A549 (cell line): ENCODE results near the gene ATXN7. TPM values are rescaled to one million over a fixed set of nuclear protein-coding genes. Genes with fewer than 3 reads are reported as not detected.

Experiments used
- ATAC-seq, 2 experiments: fragments of 200-7000 bp in 1 of 2; fragments of >200 bp in 1 of 2; cut with Nextera tagmentation in 1 of 2; cut with Tn5 transposase in 1 of 2; 3 replicates each; pipeline versions ENCODE4 v1.8.0 to v1.9.1; 2018 to 2020; ENCODE audit warnings: mild to moderate bottlenecking in 1 of 2, moderate library complexity in 1 of 2
- CTCF ChIA-PET: fragments of 300-600 bp; sonication (Branson Sonifier 250); formaldehyde crosslinking; extraction: SDS; loops from one replicate; lab custom pipeline; 2021; ENCODE audit warnings: antibody characterized with exemption, inconsistent platforms; lab: Yijun Ruan, JAX
- POLR2A ChIA-PET: fragments of 350-600 bp; formaldehyde crosslinking; extraction: SDS; loops from one replicate; lab custom pipeline; 2021; ENCODE audit warnings: antibody characterized with exemption, inconsistent platforms; lab: Yijun Ruan, JAX
- DNase-seq, 2 experiments: peaks; one replicate each; pipeline versions ENCODE4 v3.0.0 to v3.0.0-alpha.2; 2011 to 2016; ENCODE audit warnings: low read depth in 1 of 2, low spot score in 1 of 2
- FAIRE-seq: peaks from 2 replicates; lab custom pipeline; 2011; peaks lifted over from hg19 to GRCh38; lab: Jason Lieb, UNC
- H3K27ac ChIP-seq, 2 experiments: fragments of >200 bp; sonication (Bioruptor Twin); formaldehyde crosslinking; 3 replicates each; pipeline ENCODE4 v1.5.1; 2016 to 2017
- H3K4me1 ChIP-seq: fragments of >200 bp; sonication (Bioruptor Twin); formaldehyde crosslinking; 3 replicates; pipeline ENCODE4 v1.6.1; 2016
- H3K4me2 ChIP-seq: fragments of >200 bp; sonication (Bioruptor Twin); formaldehyde crosslinking; 3 replicates; pipeline ENCODE4 v1.6.1; 2016
- H3K4me3 ChIP-seq: fragments of >200 bp; sonication (Bioruptor Twin); formaldehyde crosslinking; 3 replicates; pipeline ENCODE4 v1.5.1; 2016
- H3K9me3 ChIP-seq: fragments of >200 bp; sonication (Bioruptor Twin); formaldehyde crosslinking; 3 replicates; pipeline ENCODE4 v1.6.1; 2016
- CBX2 ChIP-seq: fragments of 200-600 bp; sonication (generic); IDR thresholded peaks from 2 replicates; pipeline ENCODE4 v1.6.1; 2016; ENCODE audit warnings: low read depth, mild to moderate bottlenecking, borderline replicate concordance
- CEBPB ChIP-seq, 2 experiments: fragments of >200 bp in 1 of 2; sonication (Bioruptor Twin) in 1 of 2; formaldehyde crosslinking in 1 of 2; IDR thresholded peaks; 2 replicates each; pipeline ENCODE4 v1.6.1; 2012 to 2016
- CHD4 ChIP-seq: fragments of 200-600 bp; sonication (generic); IDR thresholded peaks from 2 replicates; pipeline ENCODE4 v1.6.1; 2016; ENCODE audit warnings: antibody characterized with exemption, mild to moderate bottlenecking, borderline replicate concordance
- EP300 ChIP-seq, 2 experiments: fragments of >200 bp; sonication (Bioruptor Twin); formaldehyde crosslinking; IDR thresholded peaks; 2 replicates in 1 of 2; 3 replicates in 1 of 2; pipeline ENCODE4 v1.6.1; 2016 to 2017
- ESRRA ChIP-seq: fragments of 150-350 bp; IDR thresholded peaks from 2 replicates; pipeline ENCODE4 v1.6.1; 2014; ENCODE audit warnings: mild to moderate bottlenecking, low read length, borderline replicate concordance
- FOXS1 ChIP-seq: fragments of 250-450 bp; sonication (Bioruptor Pico); IDR thresholded peaks from 2 replicates; pipeline ENCODE4 v1.5.0; 2020; ENCODE audit warnings: mild to moderate bottlenecking, moderate library complexity
- GATA3 ChIP-seq: IDR thresholded peaks from 2 replicates; pipeline ENCODE4 v1.6.1; 2012; ENCODE audit warnings: borderline replicate concordance
- HOXB13 ChIP-seq: fragments of 250-450 bp; sonication (Bioruptor Pico); IDR thresholded peaks from 2 replicates; pipeline ENCODE4 v1.5.0; 2020; ENCODE audit warnings: low read depth, mild to moderate bottlenecking, moderate library complexity
- JUN ChIP-seq, 2 experiments: fragments of >200 bp; sonication (Bioruptor Twin); formaldehyde crosslinking; IDR thresholded peaks; 2 replicates in 1 of 2; 3 replicates in 1 of 2; pipeline ENCODE4 v1.6.1; 2016 to 2017
- JUNB ChIP-seq: fragments of >200 bp; sonication (Bioruptor Twin); formaldehyde crosslinking; IDR thresholded peaks from 2 replicates; pipeline ENCODE4 v1.6.1; 2016
- KDM1A ChIP-seq: fragments of 200-600 bp; sonication (generic); IDR thresholded peaks from 2 replicates; pipeline ENCODE4 v1.6.1; 2016; ENCODE audit warnings: low read depth, mild to moderate bottlenecking
- MAFK ChIP-seq: fragments of 450-650 bp; IDR thresholded peaks from 2 replicates; pipeline ENCODE4 v1.6.1; 2014; ENCODE audit not compliant: partially characterized antibody
- MAZ ChIP-seq: fragments of 150-350 bp; IDR thresholded peaks from 2 replicates; pipeline ENCODE4 v1.6.1; 2014; ENCODE audit warnings: antibody characterized with exemption, low read depth, low read length, borderline replicate concordance
- NR3C1 ChIP-seq: fragments of >200 bp; sonication (Bioruptor Twin); formaldehyde crosslinking; IDR thresholded peaks from 3 replicates; pipeline ENCODE4 v1.6.1; 2017
- PHF8 ChIP-seq: fragments of 200-600 bp; sonication (generic); IDR thresholded peaks from 2 replicates; pipeline ENCODE4 v1.6.1; 2016; ENCODE audit warnings: low read depth, mild to moderate bottlenecking, antibody characterized with exemption, moderate library complexity, borderline replicate concordance
- POLR2A ChIP-seq: IDR thresholded peaks from 2 replicates; pipeline ENCODE4 v1.6.1; 2012; ENCODE audit warnings: mild to moderate bottlenecking, low read length
- POLR2AphosphoS2 ChIP-seq: conservative IDR thresholded peaks from 2 replicates; pipeline ENCODE4 v1.6.1; 2012; ENCODE audit warnings: low read length, improper control_type of control experiment, inconsistent platforms
- RCOR1 ChIP-seq: fragments of 150-350 bp; IDR thresholded peaks from 2 replicates; pipeline ENCODE4 v1.6.1; 2014; ENCODE audit warnings: antibody characterized with exemption, low read length, low read depth
- SMC3 ChIP-seq: fragments of >200 bp; sonication (Bioruptor Twin); formaldehyde crosslinking; IDR thresholded peaks from 3 replicates; pipeline ENCODE4 v1.6.1; 2018; ENCODE audit warnings: inconsistent platforms
- ZC3H11A ChIP-seq: fragments of 450-650 bp; IDR thresholded peaks from 2 replicates; pipeline ENCODE4 v1.6.1; 2014; ENCODE audit warnings: antibody characterized with exemption, mild to moderate bottlenecking
- ZSCAN20 ChIP-seq: fragments of 250-450 bp; sonication (Bioruptor Pico); IDR thresholded peaks from 2 replicates; pipeline ENCODE4 v1.8.0; 2022; ENCODE audit warnings: mild to moderate bottlenecking, moderate library complexity
- WGBS: methylation state at CpG from one replicate; pipeline ENCODE4 v1.1.6; 2017; ENCODE audit errors: missing lambda C conversion rate; 5-methylcytosine and 5-hydroxymethylcytosine counted together
- polyA plus RNA-seq, 4 experiments: library from polyadenylated mRNA; depleted of rRNA in 3 of 4; stranded (reverse); fragments of >200 nt; fragmentation: RNase III in 1 of 4; extraction: RNeasy Plus Mini Kit Qiagen cat#74134 plus additional on column Dnase treatment in 1 of 4; gene quantifications; 2 replicates in 3 of 4; 3 replicates in 1 of 4; pipeline ENCODE4 v1.2.3, GENCODE V29; 2011 to 2017
- TF ChIP-seq, protein P1 (sequence below): fragments of 450-650 bp; IDR thresholded peaks from 2 replicates; pipeline ENCODE4 v1.6.1; 2014; ENCODE audit warnings: antibody characterized with exemption
- TF ChIP-seq, protein P2 (sequence below): fragments of 150-350 bp; IDR thresholded peaks from 2 replicates; pipeline ENCODE4 v1.6.1; 2014; ENCODE audit warnings: low read depth, mild to moderate bottlenecking, low read length
- TF ChIP-seq, protein P3 (sequence below): fragments of 200-600 bp; sonication (generic); IDR thresholded peaks from 2 replicates; pipeline ENCODE4 v1.6.1; 2016; ENCODE audit warnings: antibody characterized with exemption, mild to moderate bottlenecking, moderate library complexity

The ATXN7 gene
- polyA plus RNA-seq, 2 of the 4 experiments (the other 2 are of a cell fraction) = 5.4 to 7.3 TPM

GRCh38 chr3:63845215-63845614, 18.5 kb upstream of the ATXN7 start:
- ChIA-PET CTCF (no interaction called here), POLR2A (no interaction called here)
- FAIRE-seq = no peak

DNA sequence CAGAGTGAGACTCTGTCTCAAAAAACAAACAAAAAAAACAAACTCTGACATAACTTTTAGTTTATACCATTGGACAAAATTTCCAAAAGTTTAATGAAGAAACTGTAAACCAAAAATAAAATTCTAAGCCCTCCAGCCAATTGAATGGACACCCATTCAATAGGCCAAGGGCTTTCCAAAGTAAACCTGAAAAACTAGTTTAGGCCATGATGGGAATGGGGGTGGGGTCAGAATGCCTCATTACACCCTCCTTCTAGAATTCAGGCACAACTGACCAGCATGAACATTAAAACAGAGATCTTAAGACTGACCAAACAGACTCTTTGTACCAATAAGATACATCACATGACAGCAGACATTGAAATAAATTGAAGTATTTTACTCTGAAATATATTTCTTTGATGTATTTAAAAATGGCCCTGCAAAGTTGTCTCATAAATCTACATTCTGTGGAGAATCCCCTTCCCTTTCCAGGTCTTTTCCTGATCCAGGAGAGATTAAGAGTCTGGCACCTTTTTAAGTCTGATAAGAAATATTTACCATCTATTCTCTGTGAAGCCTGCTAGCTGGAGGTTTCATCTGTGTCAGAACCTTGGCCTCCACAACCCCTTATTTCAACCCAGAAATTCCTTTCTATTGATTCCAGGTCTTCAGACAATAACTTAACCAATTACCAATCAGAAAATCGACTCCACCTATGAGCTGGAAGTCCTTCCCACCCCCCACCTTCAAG, 15.8 kb upstream of the ATXN7 start:
- ChIA-PET CTCF (no interaction called here), POLR2A (no interaction called here)
- Histone ChIP-seq H3K4me1 (no peaks in the 10 kb centered on the region), H3K9me3 (no peaks in the 10 kb centered on the region), H3K4me3 (no peak overlapping the region), H3K27ac (no peak overlapping the region), H3K4me2 (no peak overlapping the region)
- ATAC-seq (no peak), FAIRE-seq (no peak), DNase-seq (no peak)
- 17% methylated on average over 1 of the region's 1 CpG for WGBS
- TF ChIP-seq JUN (IDR thresholded peaks at IDR 0.05) = no peak
- no peak for TF ChIP-seq MAZ
- TF ChIP-seq SMC3 = no peak
- no peak for TF ChIP-seq ZSCAN20 (CRISPR knock-in tag)
- no peak for TF ChIP-seq FOXS1
- no peak for TF ChIP-seq CBX2
- no peak for TF ChIP-seq NR3C1
- TF ChIP-seq, protein P1, sequence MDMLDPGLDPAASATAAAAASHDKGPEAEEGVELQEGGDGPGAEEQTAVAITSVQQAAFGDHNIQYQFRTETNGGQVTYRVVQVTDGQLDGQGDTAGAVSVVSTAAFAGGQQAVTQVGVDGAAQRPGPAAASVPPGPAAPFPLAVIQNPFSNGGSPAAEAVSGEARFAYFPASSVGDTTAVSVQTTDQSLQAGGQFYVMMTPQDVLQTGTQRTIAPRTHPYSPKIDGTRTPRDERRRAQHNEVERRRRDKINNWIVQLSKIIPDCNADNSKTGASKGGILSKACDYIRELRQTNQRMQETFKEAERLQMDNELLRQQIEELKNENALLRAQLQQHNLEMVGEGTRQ = no peak
- no peak for TF ChIP-seq POLR2A
- TF ChIP-seq, protein P2, sequence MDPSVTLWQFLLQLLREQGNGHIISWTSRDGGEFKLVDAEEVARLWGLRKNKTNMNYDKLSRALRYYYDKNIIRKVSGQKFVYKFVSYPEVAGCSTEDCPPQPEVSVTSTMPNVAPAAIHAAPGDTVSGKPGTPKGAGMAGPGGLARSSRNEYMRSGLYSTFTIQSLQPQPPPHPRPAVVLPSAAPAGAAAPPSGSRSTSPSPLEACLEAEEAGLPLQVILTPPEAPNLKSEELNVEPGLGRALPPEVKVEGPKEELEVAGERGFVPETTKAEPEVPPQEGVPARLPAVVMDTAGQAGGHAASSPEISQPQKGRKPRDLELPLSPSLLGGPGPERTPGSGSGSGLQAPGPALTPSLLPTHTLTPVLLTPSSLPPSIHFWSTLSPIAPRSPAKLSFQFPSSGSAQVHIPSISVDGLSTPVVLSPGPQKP = no peak
- no peak for TF ChIP-seq HOXB13 (CRISPR knock-in tag)
- no peak for TF ChIP-seq EP300 (IDR thresholded peaks at IDR 0.05)
- no peak for TF ChIP-seq MAFK

More at GRCh38 chr3:63845215-63845614, 18.5 kb upstream of the ATXN7 start:
- no peak overlapping the region for H3K4me3 ChIP-seq
- H3K27ac ChIP-seq = no peak overlapping the region
- no peak overlapping the region for H3K4me2 ChIP-seq
- no peaks in the 10 kb centered on the region for H3K9me3 ChIP-seq
- DNase-seq (no peak), ATAC-seq (no peak)
- TF ChIP-seq ZC3H11A (no peak), ESRRA (no peak), RCOR1 (no peak), KDM1A (no peak), FOXS1 (no peak), NR3C1 (no peak), GATA3 (no peak), CEBPB (IDR thresholded peaks at IDR 0.05) (no peak), CHD4 (no peak), JUNB (no peak), POLR2AphosphoS2 (no peak), PHF8 (no peak), JUN (IDR thresholded peaks at IDR 0.05) (no peak)
- TF ChIP-seq, protein P3, sequence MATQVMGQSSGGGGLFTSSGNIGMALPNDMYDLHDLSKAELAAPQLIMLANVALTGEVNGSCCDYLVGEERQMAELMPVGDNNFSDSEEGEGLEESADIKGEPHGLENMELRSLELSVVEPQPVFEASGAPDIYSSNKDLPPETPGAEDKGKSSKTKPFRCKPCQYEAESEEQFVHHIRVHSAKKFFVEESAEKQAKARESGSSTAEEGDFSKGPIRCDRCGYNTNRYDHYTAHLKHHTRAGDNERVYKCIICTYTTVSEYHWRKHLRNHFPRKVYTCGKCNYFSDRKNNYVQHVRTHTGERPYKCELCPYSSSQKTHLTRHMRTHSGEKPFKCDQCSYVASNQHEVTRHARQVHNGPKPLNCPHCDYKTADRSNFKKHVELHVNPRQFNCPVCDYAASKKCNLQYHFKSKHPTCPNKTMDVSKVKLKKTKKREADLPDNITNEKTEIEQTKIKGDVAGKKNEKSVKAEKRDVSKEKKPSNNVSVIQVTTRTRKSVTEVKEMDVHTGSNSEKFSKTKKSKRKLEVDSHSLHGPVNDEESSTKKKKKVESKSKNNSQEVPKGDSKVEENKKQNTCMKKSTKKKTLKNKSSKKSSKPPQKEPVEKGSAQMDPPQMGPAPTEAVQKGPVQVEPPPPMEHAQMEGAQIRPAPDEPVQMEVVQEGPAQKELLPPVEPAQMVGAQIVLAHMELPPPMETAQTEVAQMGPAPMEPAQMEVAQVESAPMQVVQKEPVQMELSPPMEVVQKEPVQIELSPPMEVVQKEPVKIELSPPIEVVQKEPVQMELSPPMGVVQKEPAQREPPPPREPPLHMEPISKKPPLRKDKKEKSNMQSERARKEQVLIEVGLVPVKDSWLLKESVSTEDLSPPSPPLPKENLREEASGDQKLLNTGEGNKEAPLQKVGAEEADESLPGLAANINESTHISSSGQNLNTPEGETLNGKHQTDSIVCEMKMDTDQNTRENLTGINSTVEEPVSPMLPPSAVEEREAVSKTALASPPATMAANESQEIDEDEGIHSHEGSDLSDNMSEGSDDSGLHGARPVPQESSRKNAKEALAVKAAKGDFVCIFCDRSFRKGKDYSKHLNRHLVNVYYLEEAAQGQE = no peak
- TF ChIP-seq, all 56 proteins: peak for 0
- no peaks in the 10 kb centered on the region for H3K4me1 ChIP-seq
- 90% methylated on average over 4 of the region's 4 CpGs for WGBS
